NCI-H526 treated with DMSO at 0.1 percent for 48 hours (cell line): ENCODE measurements around the gene CDC37L1.

Experiments
- DNase-seq: peaks from one replicate; lab custom pipeline; 2025; lab: John Stamatoyannopoulos, UW

CDC37L1 gene

GRCh38 chr9:4669890-4670289, 9.5 kb upstream of the CDC37L1 start:
- DNase-seq, result no peak

GRCh38 chr9:4670591-4670990, 8.8 kb upstream of the CDC37L1 start:
- no peak for DNase-seq

GRCh38 chr9:4671737-4672136, 7.6 kb upstream of the CDC37L1 start:
- no peak for DNase-seq

- no peak for DNase-seq
These were observed 4.6 kb upstream of the CDC37L1 start for GRCh38 chr9:4674783-4675182.

- no peak for DNase-seq
These were observed 2.0 kb upstream of the CDC37L1 start for GRCh38 chr9:4677392-4677791.

- peak; percentile 70 for DNase-seq
These were observed 596 bp upstream of the CDC37L1 start for GRCh38 chr9:4678679-4679267.

GRCh38 chr9:4680173-4680525, 780 bp downstream of the CDC37L1 start:
- no peak for DNase-seq

- DNase-seq, result no peak
These were observed 1.4 kb downstream of the CDC37L1 start for GRCh38 chr9:4680750-4681149.

GRCh38 chr9:4684820-4685219, 5.5 kb downstream of the CDC37L1 start:
- no peak for DNase-seq

GRCh38 chr9:4686112-4686511, 6.7 kb downstream of the CDC37L1 start:
- DNase-seq, result no peak

GRCh38 chr9:4686584-4686983, 7.2 kb downstream of the CDC37L1 start:
- DNase-seq, result no peak

- no peak for DNase-seq
These were observed 9.7 kb downstream of the CDC37L1 start for GRCh38 chr9:4689021-4689420.

- no peak for DNase-seq
These were observed 10.3 kb downstream of the CDC37L1 start for GRCh38 chr9:4689687-4690104.

GRCh38 chr9:4690144-4690543, 10.8 kb downstream of the CDC37L1 start:
- no peak for DNase-seq

GRCh38 chr9:4691795-4692194, 12.4 kb downstream of the CDC37L1 start:
- no peak for DNase-seq

GRCh38 chr9:4700091-4700490, 20.7 kb downstream of the CDC37L1 start:
- DNase-seq, result no peak

GRCh38 chr9:4700932-4701331, 21.6 kb downstream of the CDC37L1 start:
- no peak for DNase-seq

GRCh38 chr9:4701526-4701925, 22.2 kb downstream of the CDC37L1 start:
- no peak for DNase-seq

GRCh38 chr9:4704129-4704528, 24.8 kb downstream of the CDC37L1 start:
- no peak for DNase-seq

GRCh38 chr9:4706021-4706420, 26.7 kb downstream of the CDC37L1 start:
- DNase-seq, result no peak

GRCh38 chr9:4706971-4707622, 27.7 kb downstream of the CDC37L1 start:
- no peak for DNase-seq

- no peak for DNase-seq
These were observed 30.0 kb downstream of the CDC37L1 start for GRCh38 chr9:4709380-4709779.

GRCh38 chr9:4713849-4714248, 34.5 kb downstream of the CDC37L1 start:
- no peak for DNase-seq
